Ishikawa (cell line): Measurements from ENCODE around the gene CAMK4.

ENCODE experiments used
- CEBPB ChIP-seq: IDR thresholded peaks from 2 replicates; pipeline ENCODE4 v1.6.1; 2012
- CREB1 ChIP-seq: IDR thresholded peaks from 2 replicates; pipeline ENCODE4 v1.6.1; 2012; ENCODE audit warnings: low read depth
- EGR1 ChIP-seq: IDR thresholded peaks from 2 replicates; pipeline ENCODE4 v1.6.1; 2012
- EP300 ChIP-seq: IDR thresholded peaks from 2 replicates; pipeline ENCODE4 v1.6.1; 2012; ENCODE audit warnings: borderline replicate concordance
- FOXM1 ChIP-seq: IDR thresholded peaks from 2 replicates; pipeline ENCODE4 v1.6.1; 2012; ENCODE audit warnings: low read depth, borderline replicate concordance
- NFIC ChIP-seq: IDR thresholded peaks from 2 replicates; pipeline ENCODE4 v1.6.1; 2012
- TAF1 ChIP-seq: IDR thresholded peaks from 2 replicates; pipeline ENCODE4 v1.6.1; 2012; ENCODE audit warnings: low read depth, mild to moderate bottlenecking
- TCF12 ChIP-seq: IDR thresholded peaks from 2 replicates; pipeline ENCODE4 v1.6.1; 2012; ENCODE audit warnings: low read depth
- TEAD4 ChIP-seq: IDR thresholded peaks from 2 replicates; pipeline ENCODE4 v1.6.1; 2012
- USF1 ChIP-seq: IDR thresholded peaks from 2 replicates; pipeline ENCODE4 v1.6.1; 2012
- YY1 ChIP-seq: IDR thresholded peaks from 2 replicates; pipeline ENCODE4 v1.6.1; 2012; ENCODE audit warnings: low read depth
- ZBTB7A ChIP-seq: IDR thresholded peaks from 2 replicates; pipeline ENCODE4 v1.6.1; 2012; ENCODE audit warnings: low read depth
- TF ChIP-seq, protein P1 (sequence below): IDR thresholded peaks from 2 replicates; pipeline ENCODE4 v1.6.1; 2012
- TF ChIP-seq, protein P2 (sequence below): IDR thresholded peaks from 2 replicates; pipeline ENCODE4 v1.6.1; 2012; ENCODE audit warnings: low read depth, mild to moderate bottlenecking

DNA sequence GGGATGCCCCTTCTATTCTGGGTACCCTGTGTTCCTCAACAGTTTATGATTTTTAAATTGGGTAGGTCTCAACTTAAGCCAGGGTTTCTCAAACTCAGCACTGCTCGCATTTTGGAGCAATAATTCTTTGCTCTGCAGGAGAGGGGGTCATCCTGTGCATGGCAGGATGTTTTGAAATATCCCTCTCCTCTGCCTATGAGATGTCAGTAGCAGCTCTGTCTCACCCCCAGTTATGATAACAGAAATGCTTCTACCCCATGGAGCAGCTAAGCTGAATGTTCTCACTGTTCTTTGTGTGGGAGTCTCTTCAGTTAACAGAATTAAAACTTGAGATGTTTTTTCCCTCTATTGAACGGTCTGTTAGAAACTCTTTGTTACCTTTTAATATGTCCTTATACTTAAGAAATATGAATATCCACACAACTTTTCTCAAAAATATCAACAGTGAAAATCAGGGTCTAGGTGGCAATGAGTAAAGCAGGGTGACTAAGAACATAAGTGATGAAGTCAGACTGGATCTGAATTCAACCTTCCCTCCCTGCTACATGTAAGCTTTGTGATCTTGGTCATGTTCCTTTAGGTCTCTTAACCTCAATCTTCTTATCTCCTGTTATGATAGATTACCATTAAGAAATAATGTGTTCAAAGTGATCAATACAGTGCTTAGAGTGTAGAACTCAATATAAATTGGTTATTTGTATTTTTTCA is 89.0 kb downstream of the CAMK4 start:
- TF ChIP-seq YY1 (no peak), USF1 (no peak), CREB1 (no peak), FOXM1 (no peak), CEBPB (no peak), NFIC (no peak), TAF1 (no peak), EP300 (no peak), TEAD4 (no peak), TCF12 (no peak), ZBTB7A (no peak), EGR1 (no peak)
- TF ChIP-seq, protein P1, sequence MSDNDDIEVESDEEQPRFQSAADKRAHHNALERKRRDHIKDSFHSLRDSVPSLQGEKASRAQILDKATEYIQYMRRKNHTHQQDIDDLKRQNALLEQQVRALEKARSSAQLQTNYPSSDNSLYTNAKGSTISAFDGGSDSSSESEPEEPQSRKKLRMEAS, result no peak
- TF ChIP-seq, protein P2, sequence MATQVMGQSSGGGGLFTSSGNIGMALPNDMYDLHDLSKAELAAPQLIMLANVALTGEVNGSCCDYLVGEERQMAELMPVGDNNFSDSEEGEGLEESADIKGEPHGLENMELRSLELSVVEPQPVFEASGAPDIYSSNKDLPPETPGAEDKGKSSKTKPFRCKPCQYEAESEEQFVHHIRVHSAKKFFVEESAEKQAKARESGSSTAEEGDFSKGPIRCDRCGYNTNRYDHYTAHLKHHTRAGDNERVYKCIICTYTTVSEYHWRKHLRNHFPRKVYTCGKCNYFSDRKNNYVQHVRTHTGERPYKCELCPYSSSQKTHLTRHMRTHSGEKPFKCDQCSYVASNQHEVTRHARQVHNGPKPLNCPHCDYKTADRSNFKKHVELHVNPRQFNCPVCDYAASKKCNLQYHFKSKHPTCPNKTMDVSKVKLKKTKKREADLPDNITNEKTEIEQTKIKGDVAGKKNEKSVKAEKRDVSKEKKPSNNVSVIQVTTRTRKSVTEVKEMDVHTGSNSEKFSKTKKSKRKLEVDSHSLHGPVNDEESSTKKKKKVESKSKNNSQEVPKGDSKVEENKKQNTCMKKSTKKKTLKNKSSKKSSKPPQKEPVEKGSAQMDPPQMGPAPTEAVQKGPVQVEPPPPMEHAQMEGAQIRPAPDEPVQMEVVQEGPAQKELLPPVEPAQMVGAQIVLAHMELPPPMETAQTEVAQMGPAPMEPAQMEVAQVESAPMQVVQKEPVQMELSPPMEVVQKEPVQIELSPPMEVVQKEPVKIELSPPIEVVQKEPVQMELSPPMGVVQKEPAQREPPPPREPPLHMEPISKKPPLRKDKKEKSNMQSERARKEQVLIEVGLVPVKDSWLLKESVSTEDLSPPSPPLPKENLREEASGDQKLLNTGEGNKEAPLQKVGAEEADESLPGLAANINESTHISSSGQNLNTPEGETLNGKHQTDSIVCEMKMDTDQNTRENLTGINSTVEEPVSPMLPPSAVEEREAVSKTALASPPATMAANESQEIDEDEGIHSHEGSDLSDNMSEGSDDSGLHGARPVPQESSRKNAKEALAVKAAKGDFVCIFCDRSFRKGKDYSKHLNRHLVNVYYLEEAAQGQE, result no peak
